Keratinocyte (primary cell): Measurements from ENCODE around the gene TET2. TPM values are rescaled to one million over a fixed set of nuclear protein-coding genes. Genes with fewer than 3 reads are reported as not detected.

ENCODE experiments used
- DNase-seq: peaks from one replicate; pipeline ENCODE4 v3.0.0-alpha.2; 2011; ENCODE audit warnings: low read depth, missing footprints, low spot score
- FAIRE-seq: peaks from 2 replicates; lab custom pipeline; 2011; peaks lifted over from hg19 to GRCh38; lab: Jason Lieb, UNC
- H2AFZ ChIP-seq: 2 replicates; pipeline ENCODE4 v1.6.0; 2012; ENCODE audit warnings: low read length, control low read depth, inconsistent platforms; ENCODE audit not compliant: control insufficient read depth
- H3K27ac ChIP-seq: 2 replicates; pipeline ENCODE4 v1.5.1; 2011; ENCODE audit warnings: low read length; ENCODE audit not compliant: control insufficient read depth, insufficient read depth
- H3K27me3 ChIP-seq: 3 replicates; pipeline ENCODE4 v1.6.0; 2011; ENCODE audit warnings: low read length; ENCODE audit not compliant: control insufficient read depth, insufficient read depth; ENCODE audit errors: extremely low read depth
- H3K36me3 ChIP-seq, 2 experiments: 2 replicates in 1 of 2; 3 replicates in 1 of 2; pipeline ENCODE4 v1.5.1; 2011; ENCODE audit warnings: low read length in 2 of 2, mild to moderate bottlenecking in 1 of 2; ENCODE audit not compliant: control insufficient read depth in 2 of 2, insufficient read depth in 2 of 2; ENCODE audit errors: extremely low read depth in 1 of 2
- H3K4me1 ChIP-seq: 3 replicates; pipeline ENCODE4 v1.5.1; 2011; ENCODE audit warnings: low read length; ENCODE audit not compliant: control insufficient read depth, insufficient read depth; ENCODE audit errors: extremely low read depth
- H3K4me2 ChIP-seq: 3 replicates; pipeline ENCODE4 v1.6.0; 2011; ENCODE audit warnings: low read depth, low read length; ENCODE audit not compliant: control insufficient read depth, insufficient read depth; ENCODE audit errors: extremely low read depth
- H3K4me3 ChIP-seq, 3 experiments: fragments of 200-600 bp in 1 of 3; sonication (generic) in 1 of 3; 2 replicates in 2 of 3; 3 replicates in 1 of 3; pipeline ENCODE4 v1.5.1; 2011 to 2016; ENCODE audit warnings: low read length in 3 of 3, mild to moderate bottlenecking in 3 of 3, control low read depth in 2 of 3, inconsistent platforms in 1 of 3, low read depth in 1 of 3, mixed read lengths in 1 of 3, mixed run types in 1 of 3, moderate library complexity in 1 of 3; ENCODE audit not compliant: control insufficient read depth in 2 of 3, insufficient read depth in 2 of 3; ENCODE audit errors: extremely low read depth in 1 of 3
- H3K79me2 ChIP-seq: 2 replicates; pipeline ENCODE4 v1.6.0; 2012; ENCODE audit warnings: low read length; ENCODE audit not compliant: control insufficient read depth, insufficient read depth
- H3K9ac ChIP-seq: 3 replicates; pipeline ENCODE4 v1.6.0; 2011; ENCODE audit warnings: low read length; ENCODE audit not compliant: control insufficient read depth, insufficient read depth; ENCODE audit errors: extremely low read depth
- H3K9me1 ChIP-seq: 3 replicates; pipeline ENCODE4 v1.6.0; 2011; ENCODE audit warnings: low read length; ENCODE audit not compliant: control insufficient read depth, insufficient read depth; ENCODE audit errors: extremely low read depth
- H3K9me3 ChIP-seq: 2 replicates; pipeline ENCODE4 v1.5.1; 2012; ENCODE audit warnings: low read depth, low read length; ENCODE audit not compliant: control insufficient read depth
- H4K20me1 ChIP-seq: 3 replicates; pipeline ENCODE4 v1.6.0; 2011; ENCODE audit warnings: low read length; ENCODE audit not compliant: control insufficient read depth, insufficient read depth; ENCODE audit errors: extremely low read depth
- EZH2 ChIP-seq: IDR thresholded peaks from one replicate; pipeline ENCODE4 v1.6.1; 2012; ENCODE audit warnings: inconsistent platforms, mild to moderate bottlenecking, low read length, moderate library complexity
- dilution Hi-C: fragments of 300-500 bp; cut with MboI; formaldehyde crosslinking; loops from one replicate; pipeline ENCODE4 v1.7.0; 2020; ENCODE audit warnings: low sequenced_read_pairs; ENCODE audit not compliant: extremely low pct_ligation_motif_present
- polyA plus RNA-seq, 5 experiments: library from polyadenylated mRNA; depleted of rRNA in 3 of 5; stranded (reverse) in 3 of 5; stranded (forward) in 1 of 5; unstranded in 1 of 5; fragments of >200 nt; gene quantifications; 1 replicate in 1 of 5; 2 replicates in 3 of 5; 3 replicates in 1 of 5; pipeline versions ENCODE4 v1.2.1 to v1.2.3, GENCODE V29; 2011 to 2012; ENCODE audit warnings: missing spikeins in 2 of 5, low read depth in 1 of 5, low replicate concordance in 1 of 5
- TF ChIP-seq, protein P1 (sequence below), 3 experiments: IDR thresholded peaks in 1 of 3; conservative IDR thresholded peaks in 1 of 3; optimal IDR thresholded peaks in 1 of 3; 2 replicates in 2 of 3; 3 replicates in 1 of 3; pipeline versions ENCODE3 to v1.5.1; 2011; ENCODE audit warnings: low read length in 3 of 3, mild to moderate bottlenecking in 3 of 3, moderate library complexity in 2 of 3, control low read depth in 1 of 3, inconsistent platforms in 1 of 3; ENCODE audit not compliant: insufficient read depth in 2 of 3; ENCODE audit errors: extremely low read depth in 1 of 3

TET2 gene
- polyA plus RNA-seq, 1 donor (not counting 4 experiments of a cell fraction or from before 2014, with no cell fraction given) = 9.6 TPM

DNA sequence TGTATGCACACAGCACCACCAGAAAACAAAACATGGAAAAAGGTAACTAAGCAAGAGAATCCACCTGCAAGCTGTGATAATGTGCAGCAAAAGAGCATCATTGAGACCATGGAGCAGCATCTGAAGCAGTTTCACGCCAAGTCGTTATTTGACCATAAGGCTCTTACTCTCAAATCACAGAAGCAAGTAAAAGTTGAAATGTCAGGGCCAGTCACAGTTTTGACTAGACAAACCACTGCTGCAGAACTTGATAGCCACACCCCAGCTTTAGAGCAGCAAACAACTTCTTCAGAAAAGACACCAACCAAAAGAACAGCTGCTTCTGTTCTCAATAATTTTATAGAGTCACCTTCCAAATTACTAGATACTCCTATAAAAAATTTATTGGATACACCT is 90.2 kb downstream of the TET2 start:
- Histone ChIP-seq H4K20me1 (no peaks in the 10 kb centered on the region), H3K4me2 (no peak overlapping the region), H3K9me3 (no peaks in the 10 kb centered on the region), H3K9ac (no peak overlapping the region), H3K36me3 (peaks cover 6 to 21% of the 10 kb centered on the region in 2 experiments), H3K79me2 (no peaks in the 10 kb centered on the region), H2AFZ (no peak overlapping the region), H3K27me3 (no peaks in the 10 kb centered on the region), H3K4me1 (no peaks in the 10 kb centered on the region), H3K4me3 (no peak overlapping the region), H3K9me1 (no peaks in the 10 kb centered on the region), H3K27ac (no peak overlapping the region)
- no peak for DNase-seq
- no peak for FAIRE-seq
- TF ChIP-seq EZH2 = no peak
- TF ChIP-seq, protein P1, sequence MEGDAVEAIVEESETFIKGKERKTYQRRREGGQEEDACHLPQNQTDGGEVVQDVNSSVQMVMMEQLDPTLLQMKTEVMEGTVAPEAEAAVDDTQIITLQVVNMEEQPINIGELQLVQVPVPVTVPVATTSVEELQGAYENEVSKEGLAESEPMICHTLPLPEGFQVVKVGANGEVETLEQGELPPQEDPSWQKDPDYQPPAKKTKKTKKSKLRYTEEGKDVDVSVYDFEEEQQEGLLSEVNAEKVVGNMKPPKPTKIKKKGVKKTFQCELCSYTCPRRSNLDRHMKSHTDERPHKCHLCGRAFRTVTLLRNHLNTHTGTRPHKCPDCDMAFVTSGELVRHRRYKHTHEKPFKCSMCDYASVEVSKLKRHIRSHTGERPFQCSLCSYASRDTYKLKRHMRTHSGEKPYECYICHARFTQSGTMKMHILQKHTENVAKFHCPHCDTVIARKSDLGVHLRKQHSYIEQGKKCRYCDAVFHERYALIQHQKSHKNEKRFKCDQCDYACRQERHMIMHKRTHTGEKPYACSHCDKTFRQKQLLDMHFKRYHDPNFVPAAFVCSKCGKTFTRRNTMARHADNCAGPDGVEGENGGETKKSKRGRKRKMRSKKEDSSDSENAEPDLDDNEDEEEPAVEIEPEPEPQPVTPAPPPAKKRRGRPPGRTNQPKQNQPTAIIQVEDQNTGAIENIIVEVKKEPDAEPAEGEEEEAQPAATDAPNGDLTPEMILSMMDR (optimal IDR thresholded peaks at IDR 0.05 in 1 of 3, IDR thresholded peaks at IDR 0.05 in 1 of 3, conservative IDR thresholded peaks at IDR 0.05 in 1 of 3; ENCODE audit: extremely low read depth in 1 of 3, insufficient read depth in 2 of 3, low read length in 3 of 3) = no peak
- dilution Hi-C loops = no loop called here

DNA sequence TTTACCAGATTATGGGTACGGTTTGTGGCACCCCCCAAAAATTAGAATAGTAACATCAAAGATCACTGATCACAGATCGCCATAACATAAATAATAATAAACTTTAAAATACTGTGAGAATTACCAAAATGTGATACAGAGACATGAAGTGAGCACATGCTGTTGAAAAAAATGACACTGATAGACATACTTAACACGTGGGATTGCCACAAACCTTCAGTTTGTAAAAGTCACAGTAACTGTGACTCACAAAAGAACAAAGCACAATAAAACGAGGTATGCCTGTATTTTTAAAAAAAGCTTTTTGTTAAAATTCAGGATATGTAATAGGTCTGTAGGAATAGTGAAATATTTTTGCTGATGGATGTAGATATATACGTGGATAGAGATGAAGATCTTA is 93.4 kb downstream of the TET2 start:
- DNase-seq (no peak), FAIRE-seq (no peak)
- Histone ChIP-seq H3K9ac (no peak overlapping the region), H3K27ac (no peak overlapping the region), H3K4me3 (no peak overlapping the region), H3K9me3 (no peaks in the 10 kb centered on the region), H4K20me1 (no peaks in the 10 kb centered on the region), H3K27me3 (no peaks in the 10 kb centered on the region), H3K4me1 (no peaks in the 10 kb centered on the region), H2AFZ (no peak overlapping the region), H3K4me2 (no peak overlapping the region), H3K36me3 (peaks cover 3 to 17% of the 10 kb centered on the region in 2 experiments), H3K9me1 (no peaks in the 10 kb centered on the region), H3K79me2 (no peaks in the 10 kb centered on the region)
- dilution Hi-C loops = no loop called here
- no peak for TF ChIP-seq EZH2
- TF ChIP-seq, protein P1 (optimal IDR thresholded peaks at IDR 0.05 in 1 of 3, IDR thresholded peaks at IDR 0.05 in 1 of 3, conservative IDR thresholded peaks at IDR 0.05 in 1 of 3; ENCODE audit: extremely low read depth in 1 of 3, insufficient read depth in 2 of 3, low read length in 3 of 3) = no peak
